Activated effector memory CD4-positive, alpha-beta T cell treated with Interleukin-2 at 50 U/mL for 16 hours (primary cell): ENCODE results near the gene TBC1D19.
"Not testable (repeated sequence)": the region's sequence is repeated elsewhere in the genome, so short reads cannot be mapped to it uniquely, and the experiment has no call there.

ENCODE experiments used
- DNase-seq: peaks from one replicate; pipeline ENCODE4 v3.0.0-alpha.2; 2020

Gene TBC1D19

GRCh38 chr4:26687728-26688127 lies 103.8 kb downstream of the TBC1D19 start:
- no peak for DNase-seq

DNA sequence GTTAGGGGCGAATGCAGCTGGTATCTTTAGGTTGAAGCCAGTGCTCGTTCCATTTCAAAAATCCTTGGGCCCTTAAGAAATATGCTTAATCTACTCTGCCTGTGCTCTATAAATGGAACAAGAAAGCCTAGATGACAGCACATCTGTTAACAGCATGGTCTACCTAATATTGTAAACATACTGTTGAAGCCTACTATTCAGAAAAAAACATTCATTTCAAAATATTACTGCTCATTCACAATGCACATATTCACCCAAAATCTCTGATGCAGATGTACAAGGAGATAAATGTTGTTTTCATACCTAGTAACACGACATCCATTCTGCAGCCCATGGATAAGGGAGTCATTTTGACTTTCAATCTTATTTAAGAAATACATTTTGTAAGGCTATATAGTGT lies 106.6 kb downstream of the TBC1D19 start:
- no peak for DNase-seq

- no peak for DNase-seq
These were observed 108.3 kb downstream of the TBC1D19 start for GRCh38 chr4:26692014-26692726.

DNA sequence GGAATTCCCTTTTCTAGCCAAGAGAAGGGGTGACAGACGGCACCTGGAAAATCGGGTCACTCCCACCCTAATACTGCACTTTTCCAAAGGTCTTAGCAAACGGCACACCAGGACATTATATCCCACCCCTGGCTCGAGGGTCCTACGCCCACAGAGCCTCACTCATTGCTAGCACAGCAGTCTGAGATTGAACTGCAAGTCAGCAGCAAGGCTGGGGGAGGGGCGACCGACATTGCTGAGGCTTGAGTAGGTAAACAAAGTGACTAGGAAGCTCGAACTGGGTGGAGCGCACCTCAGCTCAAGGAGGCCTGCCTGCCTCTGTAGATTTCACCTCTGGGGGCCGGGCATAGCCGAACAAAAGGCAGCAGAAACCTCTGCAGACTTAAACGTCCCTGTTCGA lies 110.2 kb downstream of the TBC1D19 start:
- not testable (repeated sequence) for DNase-seq

- DNase-seq = no peak
These were observed 116.2 kb downstream of the TBC1D19 start for GRCh38 chr4:26700110-26700509.

DNA sequence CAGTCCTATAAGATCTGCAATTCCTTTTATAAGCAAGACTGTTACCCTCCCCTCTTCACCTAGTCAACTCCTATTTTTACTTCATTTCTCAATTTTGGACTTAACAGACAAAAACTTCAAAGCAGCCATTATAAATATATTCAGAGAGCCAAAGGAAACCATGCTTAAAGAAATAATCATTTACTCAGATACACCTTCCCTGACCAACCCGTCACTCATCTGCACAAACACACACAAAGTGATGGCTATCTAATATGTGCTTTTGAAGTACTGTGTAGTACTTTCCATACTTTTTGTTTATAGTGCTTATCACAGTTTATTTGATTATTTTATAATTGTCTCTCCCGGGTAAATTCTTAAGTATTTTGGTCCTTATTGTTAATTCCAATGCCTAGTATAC lies 117.2 kb downstream of the TBC1D19 start:
- DNase-seq = no peak

DNA sequence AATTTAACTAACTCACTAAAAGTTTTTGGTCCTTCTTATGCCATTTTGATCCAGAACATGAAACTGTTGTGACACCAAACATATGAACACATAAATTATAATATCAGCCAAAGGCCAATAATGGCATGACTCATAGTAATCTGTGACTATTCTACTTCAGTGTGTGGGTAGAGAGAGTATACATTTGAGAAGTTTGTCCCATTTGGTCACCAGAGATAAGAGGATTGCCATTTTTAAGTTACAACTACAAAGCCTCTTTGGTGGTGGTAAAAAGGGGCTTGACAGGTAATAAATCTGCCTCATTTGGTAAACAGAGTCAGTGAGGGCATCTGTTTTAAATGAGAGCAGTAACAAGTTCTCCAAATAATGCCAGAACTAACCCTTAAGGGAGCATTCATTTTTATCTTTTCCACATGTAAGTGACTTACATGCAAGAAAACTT lies 117.9 kb downstream of the TBC1D19 start:
- no peak for DNase-seq

- no peak for DNase-seq
These were observed 123.5 kb downstream of the TBC1D19 start for GRCh38 chr4:26707342-26707741.

GRCh38 chr4:26709246-26709645 lies 125.4 kb downstream of the TBC1D19 start:
- no peak for DNase-seq

GRCh38 chr4:26713563-26714151 lies 129.8 kb downstream of the TBC1D19 start:
- DNase-seq = no peak

DNA sequence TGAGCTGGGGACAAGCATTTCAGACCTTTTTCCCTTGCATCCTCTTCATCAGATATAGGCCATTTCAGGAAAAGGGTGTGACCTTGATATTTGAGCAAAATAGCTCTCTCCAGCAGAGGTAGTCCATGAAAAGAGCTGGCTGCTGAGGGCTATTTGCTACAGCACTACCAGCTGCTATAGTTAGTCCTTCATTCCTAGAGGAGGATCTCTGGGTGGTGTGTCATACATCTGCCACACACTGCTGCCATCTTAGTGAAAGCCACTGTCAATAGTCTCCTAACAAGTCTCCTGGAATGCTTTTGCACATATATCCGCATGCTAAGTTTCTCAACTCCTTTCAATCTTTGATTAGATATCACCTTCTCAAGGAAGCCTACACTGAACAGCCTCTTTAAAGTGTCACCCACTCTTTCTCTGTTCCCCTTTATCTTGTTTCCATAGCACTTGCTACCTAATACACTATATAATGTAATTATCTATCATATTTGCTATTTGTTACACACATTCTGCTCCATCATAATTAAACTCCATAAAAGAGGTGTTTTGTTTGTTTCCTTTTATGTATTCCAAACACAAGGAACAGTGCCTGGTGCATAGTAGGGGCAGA lies 131.9 kb downstream of the TBC1D19 start:
- DNase-seq = no peak

GRCh38 chr4:26717332-26717731 lies 133.4 kb downstream of the TBC1D19 start:
- no peak for DNase-seq

DNA sequence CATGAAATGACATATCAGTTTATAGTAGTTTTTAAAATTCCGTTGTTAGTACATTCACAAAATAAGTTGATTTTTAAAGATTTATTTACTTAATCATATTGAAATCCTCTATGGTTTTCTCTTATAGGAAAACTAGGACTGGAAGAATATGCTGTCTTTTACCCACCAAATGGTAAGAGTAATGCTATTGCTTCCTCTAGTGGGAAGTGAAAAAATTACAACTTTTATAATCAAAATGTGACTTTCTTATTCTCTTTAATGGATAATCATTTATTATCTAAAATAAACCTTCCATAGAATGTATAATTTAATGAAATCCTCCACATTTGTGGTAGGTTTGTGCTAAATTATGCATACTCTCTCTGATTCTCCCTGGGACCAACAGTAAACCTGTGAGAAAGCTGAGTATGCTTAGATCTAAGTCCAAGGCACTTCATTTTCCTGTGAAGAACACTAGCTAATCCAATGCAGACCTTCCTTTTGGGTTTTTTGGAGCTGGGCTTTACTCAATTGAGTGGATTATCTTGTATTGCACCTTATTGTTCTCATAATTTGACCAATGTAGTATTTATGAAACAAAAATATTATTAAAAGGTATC lies 136.2 kb downstream of the TBC1D19 start:
- no peak for DNase-seq

DNA sequence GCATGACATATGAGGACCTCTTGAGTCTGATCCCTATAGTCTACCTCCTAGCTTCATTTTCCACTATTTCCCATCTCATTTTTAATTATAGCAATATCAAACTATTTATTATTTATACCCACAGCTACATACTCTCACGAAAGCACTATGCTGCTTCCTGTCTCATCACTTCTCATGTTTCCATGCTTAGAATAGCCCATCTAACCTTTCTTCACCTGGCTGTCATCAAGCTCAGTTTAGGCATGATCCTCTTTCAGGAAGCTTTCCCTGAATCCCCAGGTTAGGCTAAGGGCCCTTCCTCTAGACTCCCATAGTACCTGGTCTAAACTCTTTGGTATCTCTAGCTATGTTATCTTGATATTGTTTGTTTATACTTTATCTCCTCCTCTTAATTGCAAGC lies 137.8 kb downstream of the TBC1D19 start:
- no peak for DNase-seq

GRCh38 chr4:26723216-26723615 lies 139.3 kb downstream of the TBC1D19 start:
- DNase-seq = no peak

- no peak for DNase-seq
These were observed 140.7 kb downstream of the TBC1D19 start for GRCh38 chr4:26724534-26724933.

- no peak for DNase-seq
These were observed 142.9 kb downstream of the TBC1D19 start for GRCh38 chr4:26726655-26727387.

DNA sequence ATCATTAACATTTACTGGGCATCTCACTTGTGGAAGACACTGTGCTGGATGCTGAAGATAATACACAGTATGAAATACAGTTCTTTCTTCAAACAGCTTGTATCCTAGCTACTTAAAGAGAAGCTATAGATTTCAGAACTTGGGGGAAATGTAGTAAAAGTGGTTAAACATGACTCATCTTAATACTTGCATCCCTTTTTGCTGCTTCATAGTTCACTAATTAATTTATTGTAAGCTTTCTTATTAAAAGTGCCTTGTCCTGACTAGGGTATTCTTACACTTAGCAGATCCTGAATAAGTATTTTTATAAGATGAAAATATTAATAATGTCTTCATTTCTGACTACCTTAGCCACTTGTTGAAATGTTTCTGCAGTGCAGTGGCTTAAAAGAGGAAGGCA lies 144.0 kb downstream of the TBC1D19 start:
- no peak for DNase-seq

DNA sequence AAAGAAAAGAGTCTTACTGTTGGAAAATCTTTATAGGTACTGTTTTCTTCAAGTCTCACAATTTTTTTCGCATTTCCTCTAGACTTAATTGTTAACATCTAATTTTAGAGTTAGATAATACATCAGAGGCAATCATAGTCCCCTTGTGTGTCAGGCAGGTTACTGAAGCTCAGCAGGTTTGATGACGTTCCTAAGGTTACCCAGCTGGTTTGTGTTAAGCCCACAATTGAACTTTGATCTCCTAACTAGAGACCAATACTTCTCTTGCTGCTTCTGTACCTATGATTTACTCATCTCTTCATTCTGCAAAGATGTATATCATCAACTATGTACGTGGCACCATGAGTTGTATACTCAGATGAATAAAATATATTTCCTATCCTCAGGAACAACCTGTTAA lies 145.1 kb downstream of the TBC1D19 start:
- DNase-seq = no peak

DNA sequence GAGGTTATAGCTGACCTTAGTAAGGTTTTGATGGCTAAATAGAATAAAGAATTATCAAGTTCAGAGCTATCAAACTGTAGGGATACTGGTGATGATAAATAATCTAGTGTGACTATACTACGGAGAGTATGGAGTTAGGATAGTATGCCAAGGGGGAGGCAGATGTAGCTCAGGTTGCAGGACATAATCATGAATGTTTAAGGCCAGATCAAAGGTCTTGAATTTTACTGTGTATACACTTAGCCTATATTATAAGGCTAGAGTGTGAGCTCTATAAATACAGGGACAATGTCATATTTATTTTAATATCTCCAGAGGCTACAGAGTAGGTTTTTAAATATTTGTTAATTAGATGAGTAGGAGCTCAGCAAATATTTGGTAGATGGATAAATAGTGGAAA lies 145.7 kb downstream of the TBC1D19 start:
- no peak for DNase-seq

GRCh38 chr4:26731351-26732035 lies 147.6 kb downstream of the TBC1D19 start:
- no peak for DNase-seq

DNA sequence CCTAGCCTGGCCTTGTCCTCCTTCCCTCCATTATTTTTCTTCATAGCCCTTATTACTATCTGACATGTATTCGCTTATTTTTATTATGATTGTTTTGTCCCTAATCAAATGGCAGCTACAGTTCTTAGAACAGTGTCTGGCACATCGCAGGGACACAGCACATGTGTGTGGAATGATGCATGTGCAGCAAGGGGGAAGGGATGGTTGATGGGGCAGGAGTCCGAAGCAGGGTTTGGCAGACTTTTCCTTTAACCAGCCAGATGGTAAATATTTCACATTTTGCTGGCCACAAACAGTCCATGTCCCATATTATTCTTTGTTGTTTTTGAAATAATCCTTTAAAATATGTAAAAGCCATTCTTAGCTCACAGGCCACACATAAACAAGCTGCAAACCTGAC lies 148.5 kb downstream of the TBC1D19 start:
- DNase-seq = no peak

DNA sequence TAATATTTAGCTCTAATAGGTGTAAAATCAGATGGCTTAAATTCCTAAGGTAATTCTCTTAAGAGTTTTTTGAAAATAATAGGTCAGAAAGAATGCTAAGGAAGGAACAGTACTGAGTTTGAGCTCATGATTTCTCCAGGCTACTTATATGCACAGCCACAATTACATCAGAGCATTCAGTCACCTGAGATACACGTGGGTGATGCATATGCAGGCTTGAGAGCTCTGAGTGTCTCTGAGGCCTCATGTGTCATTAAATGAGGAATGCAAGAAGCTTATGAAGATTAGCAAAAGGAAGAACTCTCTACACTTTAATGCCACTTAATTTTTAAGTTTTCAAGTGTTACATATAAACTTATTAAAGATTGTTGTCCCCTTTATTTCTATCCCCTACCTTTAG lies 152.7 kb downstream of the TBC1D19 start:
- DNase-seq = no peak
